ENCODE measurements around the gene DPYSL5. TPM values are rescaled to one million over a fixed set of nuclear protein-coding genes. Genes with fewer than 3 reads are reported as not detected.

DPYSL5 gene
- polyA plus RNA-seq, 2 donors, result not detected

DNA sequence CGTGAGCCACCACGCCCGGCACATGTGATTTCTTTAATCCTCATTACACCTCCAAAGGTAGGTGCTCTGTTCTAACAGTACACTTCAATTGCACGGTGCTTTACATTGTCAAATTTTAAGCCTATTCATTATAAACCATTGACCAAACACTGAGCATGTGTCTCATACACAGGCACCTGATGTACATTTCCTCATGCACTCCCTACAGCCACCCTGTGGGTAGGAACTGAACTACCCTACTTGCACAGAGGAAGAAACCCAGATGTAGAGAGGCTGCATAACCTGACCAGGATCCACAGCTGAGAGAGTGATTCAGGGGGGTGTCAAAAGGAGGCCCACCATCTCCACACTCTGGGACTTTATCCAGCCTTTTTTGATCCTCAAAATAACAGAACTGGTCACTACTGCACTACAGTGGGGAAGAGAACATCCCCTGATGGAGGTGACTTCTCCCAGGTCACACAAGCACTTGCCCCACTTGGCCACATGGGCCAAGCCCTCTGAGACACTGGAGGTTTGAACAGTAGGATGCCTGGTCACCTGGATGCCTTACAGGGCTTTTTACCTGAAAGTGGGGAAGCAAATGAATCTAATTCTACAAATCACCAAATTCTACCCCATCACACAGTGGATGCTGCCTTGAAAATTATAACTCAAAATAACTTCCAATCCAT, 6.9 kb upstream of the DPYSL5 start:
- H3K36me3 ChIP-seq (ENCODE audit: control insufficient read depth in 2 of 2, insufficient read depth in 2 of 2, low read length in 1 of 2), result no peaks in the 10 kb centered on the region
- no peak overlapping the region for H3K27ac ChIP-seq (ENCODE audit: low read depth in 2 of 2, low read length in 1 of 2)
- no peaks in the 10 kb centered on the region for H3K9me3 ChIP-seq (ENCODE audit: control insufficient read depth in 2 of 2, insufficient read depth in 1 of 2, low read depth in 1 of 2, low read length in 1 of 2)
- WGBS, 2 donors, result 56 to 62% methylated on average over 4 of the region's 4 CpGs
- H3K4me1 ChIP-seq (ENCODE audit: control insufficient read depth in 2 of 2, insufficient read depth in 2 of 2, low read length in 1 of 2), result no peaks in the 10 kb centered on the region
- no peak overlapping the region for H3K4me3 ChIP-seq (ENCODE audit: low read depth in 1 of 2, low read length in 2 of 2)
- peaks cover 0 to 2% of the 10 kb centered on the region in 2 donors for H3K27me3 ChIP-seq (ENCODE audit: control insufficient read depth in 1 of 2, insufficient read depth in 2 of 2, low read length in 2 of 2)

DNA sequence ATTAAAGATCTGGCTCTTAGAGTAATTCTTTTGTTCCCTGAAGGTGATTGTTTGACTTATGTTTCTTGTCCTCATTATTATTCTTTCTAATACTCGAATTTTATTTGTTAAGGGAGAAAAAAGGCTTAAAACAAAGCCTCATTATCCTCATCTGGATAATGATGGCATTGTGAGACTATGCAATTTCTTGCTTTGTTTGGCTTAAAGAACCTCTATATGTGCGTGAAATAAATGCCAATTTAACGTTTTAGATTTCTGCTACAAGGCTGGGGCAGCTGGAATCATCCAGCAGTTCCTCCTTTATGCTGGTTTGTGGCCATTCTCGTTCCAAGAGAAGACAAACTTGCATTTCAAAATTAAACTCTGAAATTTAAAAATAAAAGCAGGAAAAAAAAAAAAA, 4.9 kb upstream of the DPYSL5 start:
- H3K27me3 ChIP-seq (ENCODE audit: control insufficient read depth in 1 of 2, insufficient read depth in 2 of 2, low read length in 2 of 2), result peaks cover 0 to 15% of the 10 kb centered on the region in 2 donors
- 46 to 52% methylated on average over 4 of the region's 4 CpGs for WGBS, 2 donors
- no peak overlapping the region for H3K27ac ChIP-seq (ENCODE audit: low read depth in 2 of 2, low read length in 1 of 2)

DNA sequence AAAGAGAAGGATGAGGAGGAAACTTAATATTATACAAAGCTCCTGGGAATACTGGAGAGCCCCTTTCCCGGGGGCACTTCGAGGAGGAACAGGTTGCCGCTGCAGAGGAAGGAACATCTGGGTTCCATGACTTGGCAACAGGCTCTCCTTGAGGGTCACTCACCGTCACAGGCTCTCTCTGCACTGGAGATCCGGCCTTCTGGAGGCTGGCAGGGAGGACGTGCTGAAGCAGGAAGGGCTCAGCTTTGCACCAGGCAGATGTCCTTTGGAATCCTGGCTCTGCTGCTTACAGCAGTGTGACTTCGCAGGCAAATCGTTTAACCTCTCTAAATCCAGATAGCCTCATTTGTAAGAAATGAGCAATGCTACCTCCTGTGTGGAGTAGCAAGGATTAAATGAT, 2.9 kb upstream of the DPYSL5 start:
- Histone ChIP-seq H3K27ac (ENCODE audit: low read depth in 2 of 2, low read length in 1 of 2) (no peak overlapping the region), H3K27me3 (ENCODE audit: control insufficient read depth in 1 of 2, insufficient read depth in 2 of 2, low read length in 2 of 2) (peaks cover 0 to 32% of the 10 kb centered on the region in 2 donors), H3K36me3 (ENCODE audit: control insufficient read depth in 2 of 2, insufficient read depth in 2 of 2, low read length in 1 of 2) (no peaks in the 10 kb centered on the region), H3K9me3 (ENCODE audit: control insufficient read depth in 2 of 2, insufficient read depth in 1 of 2, low read depth in 1 of 2, low read length in 1 of 2) (no peaks in the 10 kb centered on the region), H3K4me1 (ENCODE audit: control insufficient read depth in 2 of 2, insufficient read depth in 2 of 2, low read length in 1 of 2) (peaks cover 10 to 17% of the 10 kb centered on the region in 2 donors), H3K4me3 (ENCODE audit: low read depth in 1 of 2, low read length in 2 of 2) (no peak overlapping the region)
- 62 to 63% methylated on average over 8 of the region's 8 CpGs for WGBS, 2 donors

More for the DNA sequence above, 4.9 kb upstream of the DPYSL5 start:
- no peaks in the 10 kb centered on the region for H3K9me3 ChIP-seq (ENCODE audit: control insufficient read depth in 2 of 2, insufficient read depth in 1 of 2, low read depth in 1 of 2, low read length in 1 of 2)
- H3K36me3 ChIP-seq (ENCODE audit: control insufficient read depth in 2 of 2, insufficient read depth in 2 of 2, low read length in 1 of 2), result no peaks in the 10 kb centered on the region
- peaks cover 0 to 7% of the 10 kb centered on the region in 2 donors for H3K4me1 ChIP-seq (ENCODE audit: control insufficient read depth in 2 of 2, insufficient read depth in 2 of 2, low read length in 1 of 2)
- no peak overlapping the region for H3K4me3 ChIP-seq (ENCODE audit: low read depth in 1 of 2, low read length in 2 of 2)

DNA sequence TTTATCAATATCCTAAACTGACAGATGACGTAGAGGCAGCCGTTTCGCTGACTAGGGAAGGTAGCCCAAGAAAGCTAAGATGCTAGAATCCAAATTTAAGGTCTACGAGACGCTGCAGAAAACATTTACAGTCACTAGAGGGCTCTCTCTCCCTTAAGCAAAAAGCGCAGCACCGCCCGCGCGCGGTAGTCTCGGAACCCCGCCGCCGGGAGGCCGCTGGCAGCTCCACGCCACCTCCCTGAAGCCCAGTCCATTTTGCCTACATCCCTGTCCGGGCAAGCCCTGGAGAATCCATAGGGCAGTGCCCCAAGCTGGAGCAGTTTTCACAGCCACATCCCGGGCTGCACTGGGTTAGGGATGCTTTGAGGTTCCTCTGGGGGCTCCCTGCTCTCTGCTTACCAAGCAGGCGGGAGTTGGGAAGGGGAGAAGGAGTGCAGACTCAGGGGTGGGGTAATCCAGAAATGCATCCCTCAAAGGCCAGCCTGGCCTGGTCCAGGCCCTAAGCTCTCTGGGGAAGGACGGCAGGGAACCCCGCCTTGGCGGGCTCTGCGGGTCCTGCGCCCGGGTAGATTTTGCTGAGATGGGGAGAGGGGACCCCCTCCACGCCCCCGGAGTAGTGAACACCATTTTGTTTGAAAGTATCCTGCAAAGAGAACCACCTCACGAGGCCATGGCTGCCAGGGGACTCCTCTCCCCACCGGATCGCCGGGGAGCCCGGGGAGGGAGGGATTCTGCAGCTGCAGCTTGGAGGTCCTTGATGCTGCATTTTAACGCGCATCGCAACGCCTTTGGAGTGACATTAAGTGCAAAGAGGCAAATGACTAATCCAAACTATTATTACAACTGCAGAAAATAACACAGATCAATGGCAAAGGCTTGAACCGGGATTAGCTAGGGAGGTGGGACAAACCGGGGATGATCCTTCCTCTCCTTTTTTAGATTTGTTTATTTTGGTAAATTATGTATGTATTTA, 1.3 kb upstream of the DPYSL5 start:
- Histone ChIP-seq H3K4me3 (ENCODE audit: low read depth in 1 of 2, low read length in 2 of 2) (no peak overlapping the region), H3K27me3 (ENCODE audit: control insufficient read depth in 1 of 2, insufficient read depth in 2 of 2, low read length in 2 of 2) (peaks cover 0 to 39% of the 10 kb centered on the region in 2 donors), H3K36me3 (ENCODE audit: control insufficient read depth in 2 of 2, insufficient read depth in 2 of 2, low read length in 1 of 2) (no peaks in the 10 kb centered on the region), H3K27ac (ENCODE audit: low read depth in 2 of 2, low read length in 1 of 2) (no peak overlapping the region), H3K4me1 (ENCODE audit: control insufficient read depth in 2 of 2, insufficient read depth in 2 of 2, low read length in 1 of 2) (peaks cover 11 to 17% of the 10 kb centered on the region in 2 donors), H3K9me3 (ENCODE audit: control insufficient read depth in 2 of 2, insufficient read depth in 1 of 2, low read depth in 1 of 2, low read length in 1 of 2) (no peaks in the 10 kb centered on the region)
- WGBS, 2 donors, result 5 to 6% methylated on average over 39 of the region's 39 CpGs

DNA sequence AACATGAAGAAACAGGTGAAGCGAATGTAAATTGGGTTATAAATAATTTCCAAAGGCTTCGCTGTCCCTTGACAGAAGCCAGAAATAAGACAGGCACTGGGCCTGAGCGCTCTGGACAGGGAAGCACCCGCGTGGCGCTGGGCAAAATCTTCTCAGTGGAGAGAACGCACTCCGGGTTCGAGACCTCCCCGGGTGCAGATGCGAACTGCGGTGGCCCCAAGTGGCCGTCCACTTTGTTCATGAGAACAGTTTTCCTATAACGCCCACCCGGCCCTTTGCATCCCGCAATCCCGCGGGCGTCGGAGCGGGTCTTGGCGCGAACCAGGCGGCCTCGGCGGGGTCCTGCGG, 651 bp upstream of the DPYSL5 start:
- 6% methylated on average over 26 to 27 of the region's 27 CpGs for WGBS, 2 donors
- peak overlapping the region in 1 of 2 donors; percentile 35 for H3K4me3 ChIP-seq (ENCODE audit: low read depth in 1 of 2, low read length in 2 of 2)
- H3K27me3 ChIP-seq (ENCODE audit: control insufficient read depth in 1 of 2, insufficient read depth in 2 of 2, low read length in 2 of 2), result peaks cover 0 to 39% of the 10 kb centered on the region in 2 donors

DNA sequence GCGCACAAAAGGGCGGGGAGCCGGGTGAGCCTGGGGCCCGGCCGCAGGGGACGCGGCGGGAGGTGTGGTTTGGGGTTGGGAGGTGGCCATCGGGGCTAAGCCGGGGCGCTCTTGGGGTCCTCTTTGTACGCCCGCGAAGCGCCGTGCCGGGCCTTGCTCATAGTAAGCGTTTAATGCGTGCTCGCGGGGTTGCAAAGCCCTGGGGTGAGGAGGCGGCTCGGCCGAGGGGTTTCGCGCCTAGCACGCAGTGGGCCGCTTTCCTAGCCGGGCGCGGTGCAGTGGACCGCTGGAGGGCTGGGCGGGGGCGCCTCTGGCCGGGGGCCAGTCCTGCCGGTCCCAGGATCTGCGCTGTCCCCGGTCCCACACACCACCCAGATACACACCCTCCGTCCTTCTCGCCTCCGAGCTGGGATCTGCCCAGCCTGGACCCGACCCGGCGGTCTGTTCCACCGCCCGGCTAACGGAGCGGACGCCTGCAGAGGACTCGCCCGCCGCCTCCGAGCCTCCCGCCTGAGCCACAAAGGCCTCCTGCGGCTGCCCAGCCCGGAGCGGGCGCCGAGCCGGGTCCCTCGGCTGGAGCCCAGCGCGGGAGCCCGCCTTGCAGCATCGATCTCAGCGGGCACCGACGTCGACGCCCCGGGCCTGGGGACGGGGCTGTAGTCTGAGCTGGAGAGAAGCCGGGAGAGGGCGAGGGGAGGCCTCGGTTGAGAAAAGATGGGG, 564 bp downstream of the DPYSL5 start:
- 1% methylated on average over 49 to 75 of the region's 75 CpGs for WGBS, 2 donors
- Histone ChIP-seq H3K36me3 (ENCODE audit: control insufficient read depth in 2 of 2, insufficient read depth in 2 of 2, low read length in 1 of 2) (no peaks in the 10 kb centered on the region), H3K27ac (ENCODE audit: low read depth in 2 of 2, low read length in 1 of 2) (no peak overlapping the region), H3K27me3 (ENCODE audit: control insufficient read depth in 1 of 2, insufficient read depth in 2 of 2, low read length in 2 of 2) (peaks cover 0 to 39% of the 10 kb centered on the region in 2 donors), H3K4me1 (ENCODE audit: control insufficient read depth in 2 of 2, insufficient read depth in 2 of 2, low read length in 1 of 2) (peaks cover 11 to 17% of the 10 kb centered on the region in 2 donors), H3K4me3 (ENCODE audit: low read depth in 1 of 2, low read length in 2 of 2) (peak overlapping the region; percentile 13 to 35), H3K9me3 (ENCODE audit: control insufficient read depth in 2 of 2, insufficient read depth in 1 of 2, low read depth in 1 of 2, low read length in 1 of 2) (no peaks in the 10 kb centered on the region)

More for the DNA sequence above, 651 bp upstream of the DPYSL5 start:
- Histone ChIP-seq H3K36me3 (ENCODE audit: control insufficient read depth in 2 of 2, insufficient read depth in 2 of 2, low read length in 1 of 2) (no peaks in the 10 kb centered on the region), H3K27ac (ENCODE audit: low read depth in 2 of 2, low read length in 1 of 2) (no peak overlapping the region), H3K4me1 (ENCODE audit: control insufficient read depth in 2 of 2, insufficient read depth in 2 of 2, low read length in 1 of 2) (peaks cover 11 to 17% of the 10 kb centered on the region in 2 donors), H3K9me3 (ENCODE audit: control insufficient read depth in 2 of 2, insufficient read depth in 1 of 2, low read depth in 1 of 2, low read length in 1 of 2) (no peaks in the 10 kb centered on the region)

DNA sequence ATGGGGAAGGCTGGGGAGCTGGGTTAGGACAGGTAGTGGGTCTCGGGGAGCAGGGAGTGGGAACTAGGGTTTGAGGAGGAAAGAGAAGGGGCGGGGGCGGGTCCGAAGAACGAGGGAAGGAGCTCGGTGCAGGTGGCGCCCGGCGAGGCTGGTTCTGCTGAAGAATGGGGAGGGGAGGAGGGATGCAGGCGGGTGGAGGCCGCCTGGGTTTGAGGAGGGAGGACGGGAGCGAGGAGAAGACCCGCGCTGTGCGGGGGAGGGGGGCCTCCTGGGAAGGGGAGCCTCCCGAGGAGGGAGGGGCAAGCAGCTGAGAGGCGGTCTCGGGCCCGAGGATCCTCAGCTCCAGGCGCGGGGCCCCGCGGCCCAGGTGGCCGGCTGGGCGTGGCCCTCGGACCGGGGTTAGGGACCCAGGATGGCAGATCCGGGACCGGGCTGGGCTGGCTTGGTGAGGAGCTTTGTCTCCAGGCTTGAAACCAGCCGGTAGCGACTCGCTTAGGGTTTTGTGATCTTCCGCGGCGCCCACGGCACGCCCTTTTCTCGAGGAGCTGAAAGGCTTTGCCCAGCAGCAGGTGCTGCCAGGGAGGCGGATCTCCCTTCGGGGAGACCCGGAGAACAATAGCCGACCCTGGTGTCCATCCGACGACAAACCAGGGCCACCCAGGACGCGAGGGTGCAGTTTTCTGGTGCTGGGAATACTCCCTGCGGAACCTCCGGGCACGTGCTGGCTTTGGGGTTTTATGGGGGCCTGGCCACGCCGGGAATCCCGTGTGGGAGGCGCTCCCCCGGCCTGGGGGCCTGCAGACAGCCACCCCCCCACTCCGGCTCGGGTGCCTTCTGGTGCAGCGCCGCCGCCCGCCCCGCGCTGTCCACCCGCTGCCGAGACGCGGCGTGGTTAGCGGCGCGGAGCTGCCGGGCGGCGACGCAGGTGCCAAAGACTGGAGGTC, 1.4 kb downstream of the DPYSL5 start:
- H3K9me3 ChIP-seq (ENCODE audit: control insufficient read depth in 2 of 2, insufficient read depth in 1 of 2, low read depth in 1 of 2, low read length in 1 of 2), result no peaks in the 10 kb centered on the region
- no peaks in the 10 kb centered on the region for H3K36me3 ChIP-seq (ENCODE audit: control insufficient read depth in 2 of 2, insufficient read depth in 2 of 2, low read length in 1 of 2)
- H3K4me3 ChIP-seq (ENCODE audit: low read depth in 1 of 2, low read length in 2 of 2), result no peak overlapping the region
- 2 to 3% methylated on average over 68 to 75 of the region's 75 CpGs for WGBS, 2 donors
- H3K4me1 ChIP-seq (ENCODE audit: control insufficient read depth in 2 of 2, insufficient read depth in 2 of 2, low read length in 1 of 2), result peaks cover 11 to 17% of the 10 kb centered on the region in 2 donors
- H3K27ac ChIP-seq (ENCODE audit: low read depth in 2 of 2, low read length in 1 of 2), result no peak overlapping the region
- peaks cover 0 to 39% of the 10 kb centered on the region in 2 donors for H3K27me3 ChIP-seq (ENCODE audit: control insufficient read depth in 1 of 2, insufficient read depth in 2 of 2, low read length in 2 of 2)

DNA sequence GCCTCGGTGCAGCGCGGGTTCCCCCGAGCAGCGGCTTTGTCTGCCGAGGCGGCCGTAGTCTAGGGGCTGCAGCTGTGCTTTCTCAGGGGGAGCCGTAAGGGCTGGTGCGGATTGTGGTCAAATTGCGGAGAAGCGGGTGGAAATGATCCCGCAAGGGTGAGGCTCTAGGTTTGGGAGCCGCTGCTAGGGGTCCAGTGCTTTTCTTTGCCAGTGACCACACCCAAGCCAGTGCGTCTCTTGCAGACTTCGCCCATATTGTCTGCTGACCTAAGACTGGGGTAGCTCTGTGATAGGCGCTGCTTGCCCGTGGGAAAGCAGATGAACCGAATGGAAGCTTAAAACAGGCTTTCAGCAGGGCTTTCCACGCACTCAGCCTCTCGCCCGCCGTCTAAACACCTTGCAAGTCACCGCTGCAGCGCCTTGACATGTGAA, 2.1 kb downstream of the DPYSL5 start:
- WGBS, 2 donors, result 23% methylated on average over 25 of the region's 25 CpGs
- H3K4me3 ChIP-seq (ENCODE audit: low read depth in 1 of 2, low read length in 2 of 2), result no peak overlapping the region
- peaks cover 0 to 39% of the 10 kb centered on the region in 2 donors for H3K27me3 ChIP-seq (ENCODE audit: control insufficient read depth in 1 of 2, insufficient read depth in 2 of 2, low read length in 2 of 2)

More for the DNA sequence above, 2.1 kb downstream of the DPYSL5 start:
- H3K27ac ChIP-seq (ENCODE audit: low read depth in 2 of 2, low read length in 1 of 2), result no peak overlapping the region
- H3K4me1 ChIP-seq (ENCODE audit: control insufficient read depth in 2 of 2, insufficient read depth in 2 of 2, low read length in 1 of 2), result peaks cover 11 to 17% of the 10 kb centered on the region in 2 donors
- no peaks in the 10 kb centered on the region for H3K36me3 ChIP-seq (ENCODE audit: control insufficient read depth in 2 of 2, insufficient read depth in 2 of 2, low read length in 1 of 2)
- H3K9me3 ChIP-seq (ENCODE audit: control insufficient read depth in 2 of 2, insufficient read depth in 1 of 2, low read depth in 1 of 2, low read length in 1 of 2), result no peaks in the 10 kb centered on the region

All from esophagus (tissue), 2 donors.